Measurements from ENCODE around the gene HERC3. TPM values are rescaled to one million over a fixed set of nuclear protein-coding genes. Genes with fewer than 3 reads are reported as not detected.

The HERC3 gene
- total and polyA plus RNA-seq, 2 of the 13 experiments (the other 11 are each of a cell fraction or from before 2014, with no cell fraction given), result 3.8 to 6.2 TPM

DNA sequence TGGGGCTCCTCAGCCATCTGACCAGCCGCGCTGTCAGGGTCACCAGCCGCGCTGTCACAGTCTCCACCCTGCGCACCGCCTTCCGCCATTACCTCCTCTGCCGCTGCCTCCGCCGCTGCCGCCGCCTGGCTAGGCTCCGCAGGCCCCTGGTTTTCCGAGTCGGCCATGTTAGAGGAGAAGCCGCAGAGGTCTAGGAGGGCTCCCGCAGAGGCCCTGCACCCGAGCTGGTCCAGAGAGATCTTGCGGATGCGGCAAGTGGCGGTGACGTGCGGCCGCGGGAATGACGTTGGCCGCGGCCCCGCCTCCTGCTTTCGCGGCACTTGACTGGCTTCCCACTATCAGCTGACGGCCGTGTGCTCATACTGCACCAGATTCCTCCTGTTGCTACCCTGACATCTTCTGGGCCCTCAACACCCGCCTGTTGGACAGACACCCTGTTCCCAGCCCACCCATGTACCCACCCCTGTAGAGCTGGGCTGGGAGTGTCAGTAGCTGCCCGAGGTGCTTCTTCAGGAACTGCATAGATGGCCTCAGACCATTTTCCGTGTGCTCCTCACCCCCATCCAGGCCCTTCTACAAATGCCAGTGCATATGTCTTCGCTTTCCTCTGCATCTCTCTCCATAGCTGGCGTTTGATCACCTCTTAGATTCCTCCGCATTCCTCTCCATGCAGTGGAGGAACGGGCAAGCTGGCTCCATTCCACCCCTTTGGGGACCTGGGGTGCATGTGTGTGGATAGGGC is 105.5 kb downstream of the HERC3 start, which contains the start of gene NAP1L5 (continued):
- 0 out of 2 replicates have a peak, but pooled peaks have one; percentile 25 for TF ChIP-seq KDM2A (CRISPR knock-in tag; IDR thresholded peaks at IDR 0.05; ENCODE audit: borderline replicate concordance, low read depth)
- TF ChIP-seq RBFOX2 (IDR thresholded peaks at IDR 0.05; ENCODE audit: low read depth, low read length), result 0 out of 2 replicates have a peak, but pooled peaks have one; percentile 24
- TF ChIP-seq NCOA5 (CRISPR knock-in tag; IDR thresholded peaks at IDR 0.05), result no peak
- TF ChIP-seq ZNF292 (CRISPR knock-in tag; IDR thresholded peaks at IDR 0.05; ENCODE audit: borderline replicate concordance, low read depth), result peak; percentile 56; the same call in 1 of the 2 replicates
- TF ChIP-seq, protein P1, sequence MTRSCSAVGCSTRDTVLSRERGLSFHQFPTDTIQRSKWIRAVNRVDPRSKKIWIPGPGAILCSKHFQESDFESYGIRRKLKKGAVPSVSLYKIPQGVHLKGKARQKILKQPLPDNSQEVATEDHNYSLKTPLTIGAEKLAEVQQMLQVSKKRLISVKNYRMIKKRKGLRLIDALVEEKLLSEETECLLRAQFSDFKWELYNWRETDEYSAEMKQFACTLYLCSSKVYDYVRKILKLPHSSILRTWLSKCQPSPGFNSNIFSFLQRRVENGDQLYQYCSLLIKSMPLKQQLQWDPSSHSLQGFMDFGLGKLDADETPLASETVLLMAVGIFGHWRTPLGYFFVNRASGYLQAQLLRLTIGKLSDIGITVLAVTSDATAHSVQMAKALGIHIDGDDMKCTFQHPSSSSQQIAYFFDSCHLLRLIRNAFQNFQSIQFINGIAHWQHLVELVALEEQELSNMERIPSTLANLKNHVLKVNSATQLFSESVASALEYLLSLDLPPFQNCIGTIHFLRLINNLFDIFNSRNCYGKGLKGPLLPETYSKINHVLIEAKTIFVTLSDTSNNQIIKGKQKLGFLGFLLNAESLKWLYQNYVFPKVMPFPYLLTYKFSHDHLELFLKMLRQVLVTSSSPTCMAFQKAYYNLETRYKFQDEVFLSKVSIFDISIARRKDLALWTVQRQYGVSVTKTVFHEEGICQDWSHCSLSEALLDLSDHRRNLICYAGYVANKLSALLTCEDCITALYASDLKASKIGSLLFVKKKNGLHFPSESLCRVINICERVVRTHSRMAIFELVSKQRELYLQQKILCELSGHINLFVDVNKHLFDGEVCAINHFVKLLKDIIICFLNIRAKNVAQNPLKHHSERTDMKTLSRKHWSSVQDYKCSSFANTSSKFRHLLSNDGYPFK (CRISPR knock-in tag; IDR thresholded peaks at IDR 0.05; ENCODE audit: borderline replicate concordance), result no peak

DNA sequence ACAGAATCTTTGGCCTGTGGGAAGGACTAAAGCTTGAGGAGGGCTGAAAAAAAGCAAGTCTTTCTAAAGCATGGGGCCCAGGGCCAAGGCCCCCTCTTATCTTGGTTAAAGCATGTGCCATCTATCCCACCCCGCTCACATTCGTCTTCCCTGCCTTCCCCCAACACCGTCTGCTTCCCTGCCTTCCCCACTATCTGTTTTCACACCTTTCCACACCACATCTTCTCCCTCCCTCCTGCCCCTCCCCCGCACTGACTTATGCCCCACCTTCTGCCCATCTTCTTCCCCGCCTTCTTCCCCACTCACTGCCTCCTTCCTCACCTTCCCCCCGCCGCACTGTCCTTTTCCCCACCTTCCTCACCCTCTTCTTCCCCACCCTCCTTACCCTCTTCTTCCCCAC is 106.2 kb downstream of the HERC3 start:
- no peaks in the 10 kb centered on the region for H3K9me3 ChIP-seq (ENCODE audit: low read length)
- no peaks in the 10 kb centered on the region for H3K36me3 ChIP-seq (replicated peaks in 1 of 2; ENCODE audit: control insufficient read depth in 1 of 2, insufficient read depth in 2 of 2, low read length in 2 of 2)
- POLR2A ChIA-PET, result interaction anchor here (1.4 kb wide), 1 partner anchor 125 kb away, joined by 3 read pairs; no protein-coding TSS in a partner anchor
- H3K4me1 ChIP-seq (ENCODE audit: insufficient read depth, low read length), result 0 out of 2 replicates have a peak, but pooled peaks cover 5% of the 10 kb centered on the region
- no TSS peak for BruUV-seq (replicated peaks)
- ATAC-seq (no peak; the same call in 2 of the 3 replicates), DNase-seq (ENCODE audit: low spot score) (no peak), FAIRE-seq (no peak)
- H4K20me1 ChIP-seq (ENCODE audit: insufficient read depth, low read length), result no peaks in the 10 kb centered on the region
- WGBS (ENCODE audit: low lambda C conversion rate), result 94% methylated on average over 7 of the region's 7 CpGs
- no peak overlapping the region for H2AFZ ChIP-seq (ENCODE audit: low read length)
- no peak overlapping the region for H3K4me3 ChIP-seq (replicated peaks in 1 of 3; ENCODE audit: insufficient read depth in 1 of 3, low read depth in 2 of 3, low read length in 3 of 3)
- H3K4me2 ChIP-seq (ENCODE audit: low read depth, low read length), result no peak overlapping the region
- in situ Hi-C loops (cut with HindIII; ENCODE audit: extremely low pct_ligation_motif_present, low pct_unique_long_range_greater_than_20kb), result no loop called here
- intact Hi-C loops (cut with micrococcal nuclease; ENCODE audit: unreplicated experiment), result no loop called here
- CTCF ChIA-PET (ENCODE audit: low intra/inter-chr PET ratio, low total read pairs), result no interaction called here
- H3K27me3 ChIP-seq (ENCODE audit: control insufficient read depth in 1 of 2, insufficient read depth in 2 of 2, low read length in 2 of 2), result no peaks in the 10 kb centered on the region
- no peak overlapping the region for H3K27ac ChIP-seq (ENCODE audit: extremely low read length, insufficient read depth, low read length)
- no peak overlapping the region for H3K9ac ChIP-seq (ENCODE audit: insufficient read depth, low read depth, low read length)
- H3K79me2 ChIP-seq (ENCODE audit: insufficient read depth, low read length), result no peaks in the 10 kb centered on the region
- TF ChIP-seq, protein P2, sequence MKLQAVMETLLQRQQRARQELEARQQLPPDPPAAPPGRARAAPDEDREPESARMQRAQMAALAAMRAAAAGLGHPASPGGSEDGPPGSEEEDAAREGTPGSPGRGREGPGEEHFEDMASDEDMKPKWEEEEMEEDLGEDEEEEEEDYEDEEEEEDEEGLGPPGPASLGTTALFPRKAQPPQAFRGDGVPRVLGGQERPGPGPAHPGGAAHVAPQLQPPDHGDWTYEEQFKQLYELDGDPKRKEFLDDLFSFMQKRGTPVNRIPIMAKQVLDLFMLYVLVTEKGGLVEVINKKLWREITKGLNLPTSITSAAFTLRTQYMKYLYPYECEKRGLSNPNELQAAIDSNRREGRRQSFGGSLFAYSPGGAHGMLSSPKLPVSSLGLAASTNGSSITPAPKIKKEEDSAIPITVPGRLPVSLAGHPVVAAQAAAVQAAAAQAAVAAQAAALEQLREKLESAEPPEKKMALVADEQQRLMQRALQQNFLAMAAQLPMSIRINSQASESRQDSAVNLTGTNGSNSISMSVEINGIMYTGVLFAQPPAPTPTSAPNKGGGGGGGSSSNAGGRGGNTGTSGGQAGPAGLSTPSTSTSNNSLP (IDR thresholded peaks at IDR 0.05; ENCODE audit: low read depth, low read length), result no peak
- TF ChIP-seq, protein P3, sequence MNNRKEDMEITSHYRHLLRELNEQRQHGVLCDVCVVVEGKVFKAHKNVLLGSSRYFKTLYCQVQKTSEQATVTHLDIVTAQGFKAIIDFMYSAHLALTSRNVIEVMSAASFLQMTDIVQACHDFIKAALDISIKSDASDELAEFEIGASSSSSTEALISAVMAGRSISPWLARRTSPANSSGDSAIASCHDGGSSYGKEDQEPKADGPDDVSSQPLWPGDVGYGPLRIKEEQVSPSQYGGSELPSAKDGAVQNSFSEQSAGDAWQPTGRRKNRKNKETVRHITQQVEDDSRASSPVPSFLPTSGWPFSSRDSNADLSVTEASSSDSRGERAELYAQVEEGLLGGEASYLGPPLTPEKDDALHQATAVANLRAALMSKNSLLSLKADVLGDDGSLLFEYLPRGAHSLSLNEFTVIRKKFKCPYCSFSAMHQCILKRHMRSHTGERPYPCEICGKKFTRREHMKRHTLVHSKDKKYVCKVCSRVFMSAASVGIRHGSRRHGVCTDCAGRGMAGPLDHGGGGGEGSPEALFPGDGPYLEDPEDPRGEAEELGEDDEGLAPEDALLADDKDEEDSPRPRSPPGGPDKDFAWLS (CRISPR knock-in tag; IDR thresholded peaks at IDR 0.05; ENCODE audit: borderline replicate concordance), result no peak
- TF ChIP-seq MIER2 (CRISPR knock-in tag; IDR thresholded peaks at IDR 0.05), result no peak
- TF ChIP-seq PTBP1 (IDR thresholded peaks at IDR 0.05; ENCODE audit: low read depth, low read length, poor library complexity, severe bottlenecking), result no peak
- TF ChIP-seq SIX4 (CRISPR knock-in tag; IDR thresholded peaks at IDR 0.05), result no peak
- TF ChIP-seq YEATS4 (CRISPR knock-in tag; IDR thresholded peaks at IDR 0.05; ENCODE audit: borderline replicate concordance), result no peak
